T-cell (primary cell): ENCODE data around the gene SENP8. TPM values are rescaled to one million over a fixed set of nuclear protein-coding genes. Genes with fewer than 3 reads are reported as not detected.
"Not testable (repeated sequence)": the region's sequence is repeated elsewhere in the genome, so short reads cannot be mapped to it uniquely, and the experiment has no call there.

ENCODE experiments used
- ATAC-seq, 4 experiments: fragments of 200-7000 bp in 3 of 4; fragments of 150-1000 bp in 1 of 4; cut with Tn5 transposase; replicated peaks in 1 of 4; 1 replicate in 3 of 4; 2 replicates in 1 of 4; pipeline ENCODE4 v1.10.0; 2021; ENCODE audit warnings: moderate library complexity in 3 of 4, mild to moderate bottlenecking in 2 of 4, moderate number of reproducible peaks in 1 of 4
- CTCF ChIA-PET, 2 donors: fragments of 300-600 bp; sonication (Branson Sonifier 250); formaldehyde crosslinking; loops; one replicate each; lab custom pipeline; 2022; ENCODE audit warnings: antibody characterized with exemption in 2 of 2; lab: Charles Lee
- POLR2A ChIA-PET, 2 donors: fragments of 300-600 bp; sonication (Branson Sonifier 250); formaldehyde crosslinking; loops; one replicate each; lab custom pipeline; 2022; ENCODE audit warnings: antibody characterized with exemption in 2 of 2; lab: Charles Lee
- DNase-seq, 35 experiments: peaks; one replicate each; pipeline versions ENCODE4 v3.0.0 to v3.0.0-alpha.2; 2013 to 2023
- H3K27ac ChIP-seq: one replicate; pipeline ENCODE4 v1.5.1; 2013; ENCODE audit warnings: low read length
- H3K27me3 ChIP-seq, 2 experiments: replicated peaks in 1 of 2; 1 replicate in 1 of 2; 2 replicates in 1 of 2; pipeline versions ENCODE4 v1.6.1 to v1.7.0; 2013; ENCODE audit warnings: low read length in 1 of 2, mixed read lengths in 1 of 2; ENCODE audit not compliant: control insufficient read depth in 2 of 2, insufficient read depth in 2 of 2; ENCODE audit errors: extremely low read depth in 1 of 2
- H3K36me3 ChIP-seq, 2 donors: 1 replicate in 1 of 2; 2 replicates in 1 of 2; pipeline versions ENCODE4 v1.6.1 to v1.7.0; 2013; ENCODE audit warnings: low read length in 1 of 2; ENCODE audit not compliant: control insufficient read depth in 2 of 2, insufficient read depth in 1 of 2; ENCODE audit errors: extremely low read depth in 1 of 2
- H3K4me1 ChIP-seq, 2 experiments: 1 replicate in 1 of 2; 2 replicates in 1 of 2; pipeline versions ENCODE4 v1.6.1 to v1.7.0; 2013; ENCODE audit warnings: low read length in 2 of 2, mixed read lengths in 1 of 2; ENCODE audit not compliant: insufficient read depth in 2 of 2, control insufficient read depth in 1 of 2; ENCODE audit errors: extremely low read depth in 1 of 2
- H3K4me3 ChIP-seq, 2 donors: 1 replicate in 1 of 2; 2 replicates in 1 of 2; pipeline versions ENCODE4 v1.5.1 to v1.7.0; 2013; ENCODE audit warnings: mild to moderate bottlenecking in 2 of 2, low read length in 1 of 2, moderate library complexity in 1 of 2; ENCODE audit not compliant: control insufficient read depth in 1 of 2; ENCODE audit errors: extremely low read depth in 1 of 2
- H3K9me3 ChIP-seq: 2 replicates; pipeline ENCODE4 v1.7.0; 2013
- H3K27ac Mint-ChIP-seq, 2 donors: one replicate each; pipeline ENCODE4 v1.8.0; 2020 to 2021; ENCODE audit warnings: mild to moderate bottlenecking in 2 of 2, mixed read lengths in 2 of 2
- H3K27me3 Mint-ChIP-seq, 2 donors: one replicate each; pipeline ENCODE4 v1.8.0; 2021 to 2022; ENCODE audit warnings: mixed read lengths in 2 of 2
- H3K36me3 Mint-ChIP-seq: one replicate; pipeline ENCODE4 v1.8.0; 2021; ENCODE audit warnings: mixed read lengths
- H3K4me1 Mint-ChIP-seq, 3 donors: one replicate each; pipeline ENCODE4 v1.8.0; 2020 to 2022; ENCODE audit warnings: mixed read lengths in 3 of 3, mild to moderate bottlenecking in 1 of 3
- H3K4me3 Mint-ChIP-seq, 3 donors: one replicate each; pipeline ENCODE4 v1.8.0; 2020 to 2022; ENCODE audit warnings: mild to moderate bottlenecking in 3 of 3, mixed read lengths in 3 of 3, moderate library complexity in 3 of 3
- H3K9me3 Mint-ChIP-seq, 3 donors: one replicate each; pipeline ENCODE4 v1.8.0; 2020 to 2022; ENCODE audit warnings: mixed read lengths in 3 of 3
- WGBS: methylation state at CpG from one replicate; pipeline ENCODE4 v1.1.5; 2013; ENCODE audit warnings: missing lambda C conversion rate; ENCODE audit not compliant: insufficient coverage; 5-methylcytosine and 5-hydroxymethylcytosine counted together
- total RNA-seq, 35 experiments: library from RNA in 6 of 35; stranded (reverse) in 6 of 35; fragments of 120-200 nt in 1 of 35; gene quantifications; one replicate each; pipeline versions ENCODE4 v1.2.1 to v1.2.4 and lab custom pipeline; 2013 to 2026

Gene SENP8
- total RNA-seq (1 to 10 TPM in 4 of 5 donors, under 1 TPM in 1; 0.40 to 1.9 (median 1.3) TPM), total RNA-seq (lab: John Stamatoyannopoulos, UW) (0.44 to 4.8 (median 1.4) reads per million in 29 experiments)
- 0.94 TPM for total RNA-seq (2013)

DNA sequence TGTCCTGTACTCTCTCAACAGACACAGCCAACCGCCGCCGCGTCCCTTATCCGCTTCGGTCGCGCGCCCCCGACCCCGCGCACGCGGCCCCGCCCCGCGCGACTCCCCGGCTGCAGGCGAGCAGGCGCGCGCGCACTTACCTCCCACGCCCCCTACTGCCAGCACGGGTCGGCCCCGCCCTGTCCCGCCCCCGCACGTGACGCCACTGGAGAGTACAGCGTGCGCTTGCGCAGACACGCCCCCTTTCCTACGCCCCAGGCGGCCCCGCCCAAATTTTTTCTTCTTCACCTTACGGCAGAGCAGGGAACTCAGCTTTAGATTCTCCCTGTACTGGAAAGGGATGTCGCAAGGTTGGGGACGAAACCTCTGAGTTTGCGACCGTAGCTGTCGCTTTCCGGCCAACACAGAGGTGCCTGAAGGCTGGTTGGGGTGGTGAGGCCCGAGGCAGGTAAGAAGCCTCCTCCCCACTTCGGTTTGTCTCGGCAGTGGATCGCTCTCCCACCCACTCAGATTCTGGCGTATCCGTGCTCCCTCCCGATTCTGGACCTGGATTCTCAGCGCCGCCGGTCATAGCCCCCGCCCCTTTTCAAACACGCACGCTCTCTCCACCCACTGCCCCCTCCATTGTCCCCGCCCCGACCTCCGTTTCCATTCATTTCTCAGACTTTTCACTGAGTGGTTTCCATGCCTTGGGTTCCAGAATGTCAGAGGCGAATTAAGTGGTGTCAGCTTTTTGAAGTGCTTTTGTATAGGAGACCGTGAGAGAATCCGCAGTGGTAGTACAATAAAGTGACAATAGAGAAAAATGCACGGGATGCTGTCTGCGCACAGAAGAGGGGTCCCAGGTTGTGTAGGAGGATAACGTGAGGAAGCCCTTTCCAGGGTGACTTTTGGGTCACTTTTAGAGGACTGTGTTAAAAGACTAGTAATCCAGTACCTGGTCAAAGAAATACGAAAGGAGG lies at the start of gene SENP8, which contains the start of gene MYO9A:
Gene SENP8, plus strand, starts transcription at position 387 of the 962 bp plus-strand sequence. CDS start 21,221 bp downstream, outside the sequence.
Gene MYO9A, minus strand, starts transcription at position 134 of the 962 bp plus-strand sequence. CDS start 71,587 bp downstream, outside the sequence.
- Mint-ChIP-seq H3K4me1 (peaks cover 36 to 50% (median 41%) of the 10 kb centered on the region in 3 donors), H3K27me3 (no peaks in the 10 kb centered on the region), H3K9me3 (no peaks in the 10 kb centered on the region), H3K27ac (peak within 1 kb of the TSS; percentile 96 to 99), H3K36me3 (no peaks in the 10 kb centered on the region), H3K4me3 (peak within 1 kb of the TSS; percentile 92 to 96 (median 95))
- under 1% methylated on average over 49 of the region's 69 CpGs for WGBS
- no peaks in the 10 kb centered on the region for H3K36me3 ChIP-seq
- POLR2A ChIA-PET = interaction anchor here in 1 of 2 donors (0.5 kb wide), 1 partner anchor 375 kb away, joined by 3 read pairs; no protein-coding TSS in a partner anchor
- H3K27ac ChIP-seq = peak within 1 kb of the TSS; percentile 85
- CTCF ChIA-PET = interaction anchor here (0.6 to 0.7 kb wide), 2 partner anchors 44 to 115 kb away, joined by 3 to 8 read pairs; no protein-coding TSS in a partner anchor
- DNase-seq (peak; percentile 94 to 100 (median 98)), ATAC-seq (peak; percentile 78 to 85 (median 80))
- peaks cover 5 to 13% of the 10 kb centered on the region in 2 experiments for H3K4me1 ChIP-seq
- H3K27me3 ChIP-seq = no peaks in the 10 kb centered on the region
- no peaks in the 10 kb centered on the region for H3K9me3 ChIP-seq
- H3K4me3 ChIP-seq = peak within 1 kb of the TSS; percentile 85 to 95

DNA sequence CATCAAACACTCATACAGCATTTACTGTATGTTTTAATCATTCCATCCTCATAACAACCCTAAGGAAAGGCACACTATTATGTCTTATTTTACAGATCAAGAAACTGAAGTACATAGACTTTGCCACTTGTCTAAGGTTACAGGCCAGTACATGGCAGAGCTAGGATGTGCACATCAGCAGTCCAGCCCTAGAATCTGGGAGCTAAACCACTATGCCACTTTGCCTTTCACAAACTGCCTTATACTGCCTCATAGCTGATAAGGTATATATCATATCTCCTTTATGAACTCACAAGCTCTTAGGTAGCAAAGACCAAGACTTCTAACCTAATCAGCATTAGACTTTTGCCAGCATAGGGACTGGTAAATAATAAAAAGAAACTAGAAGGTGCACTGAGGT lies 49.3 kb upstream of the SENP8 start:
- Histone ChIP-seq H3K27ac (no peak overlapping the region), H3K4me3 (no peak overlapping the region), H3K27me3 (no peaks in the 10 kb centered on the region), H3K9me3 (no peaks in the 10 kb centered on the region), H3K36me3 (no peaks in the 10 kb centered on the region), H3K4me1 (no peaks in the 10 kb centered on the region)
- H3K4me3 Mint-ChIP-seq = no peak overlapping the region
- peaks cover 24% of the 10 kb centered on the region for H3K36me3 Mint-ChIP-seq
- peaks cover 20 to 29% (median 21%) of the 10 kb centered on the region in 3 donors for H3K4me1 Mint-ChIP-seq
- DNase-seq (no peak), ATAC-seq (no peak)
- no peaks in the 10 kb centered on the region for H3K27me3 Mint-ChIP-seq
- no peak overlapping the region for H3K27ac Mint-ChIP-seq
- ChIA-PET POLR2A (no interaction called here), CTCF (interaction anchor here in 1 of 2 donors (0.7 kb wide), 1 partner anchor 22 kb away, joined by 4 read pairs; no protein-coding TSS in a partner anchor)
- H3K9me3 Mint-ChIP-seq = peaks cover 0 to 1% (median 0%) of the 10 kb centered on the region in 3 donors

DNA sequence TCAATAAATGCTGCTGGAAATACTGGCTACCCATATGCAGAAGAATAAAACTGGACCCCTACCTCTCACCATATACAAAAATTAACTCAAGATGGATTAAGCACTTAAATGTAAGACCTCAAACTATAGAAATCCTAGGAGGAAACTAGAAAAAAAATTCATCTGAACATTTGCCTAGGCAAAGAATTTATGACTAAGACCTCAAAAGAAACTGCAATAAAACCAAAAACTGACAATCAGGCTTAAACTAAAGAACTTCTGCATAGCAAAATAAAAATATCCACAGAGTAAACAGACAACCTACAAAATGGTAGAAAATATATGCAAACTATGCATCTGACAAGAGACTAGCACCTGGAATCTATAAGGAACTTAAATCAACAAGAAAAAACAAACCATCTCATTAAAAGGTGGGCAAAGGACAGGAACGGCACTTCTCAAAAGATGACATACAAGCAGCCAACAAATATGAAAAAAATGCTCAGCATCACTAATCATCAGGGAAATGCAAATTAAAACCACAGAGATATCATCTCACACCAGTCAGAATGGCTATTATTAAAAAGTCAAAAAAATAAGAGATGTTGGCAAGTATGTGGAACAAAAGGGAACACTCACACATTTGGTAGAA lies 47.3 kb upstream of the SENP8 start:
- DNase-seq (no peak), ATAC-seq (no peak)
- Mint-ChIP-seq H3K36me3 (peaks cover 16% of the 10 kb centered on the region), H3K27me3 (no peaks in the 10 kb centered on the region), H3K4me1 (peaks cover 21 to 37% (median 24%) of the 10 kb centered on the region in 3 donors), H3K27ac (no peak overlapping the region), H3K4me3 (no peak overlapping the region), H3K9me3 (no peaks in the 10 kb centered on the region)
- Histone ChIP-seq H3K9me3 (no peaks in the 10 kb centered on the region), H3K36me3 (no peaks in the 10 kb centered on the region), H3K4me1 (no peaks in the 10 kb centered on the region), H3K4me3 (no peak overlapping the region), H3K27ac (no peak overlapping the region), H3K27me3 (no peaks in the 10 kb centered on the region)
- WGBS = no CpG with 5 or more reads among the region's 1 CpG
- ChIA-PET POLR2A (no interaction called here), CTCF (interaction anchor here in 1 of 2 donors (0.6 kb wide), 1 partner anchor 528 kb away, joined by 3 read pairs; no protein-coding TSS in a partner anchor)

DNA sequence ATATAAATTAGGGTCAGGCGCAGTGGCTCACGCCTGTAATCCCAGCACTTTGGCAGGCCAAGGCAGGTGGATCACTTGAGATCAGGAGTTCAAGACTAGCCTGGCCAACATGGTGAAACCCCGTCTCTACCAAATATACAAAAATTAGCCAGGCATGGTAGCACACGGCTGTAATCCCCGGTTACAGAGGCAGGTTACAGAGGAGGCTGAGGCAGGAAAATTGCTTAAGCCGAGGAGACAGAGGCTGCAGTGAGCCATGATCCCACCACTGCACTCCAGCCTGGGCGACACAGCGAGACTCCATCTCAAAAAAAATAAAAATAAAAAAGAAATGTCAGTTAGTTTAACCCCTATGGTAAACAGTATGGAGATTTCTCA lies 46.8 kb upstream of the SENP8 start:
- H3K36me3 ChIP-seq, ATAC-seq, H3K4me3 ChIP-seq, H3K27me3 ChIP-seq, H3K9me3 Mint-ChIP-seq, H3K27ac Mint-ChIP-seq, CTCF ChIA-PET, H3K27ac ChIP-seq, DNase-seq, H3K4me3 Mint-ChIP-seq, H3K9me3 ChIP-seq, H3K4me1 ChIP-seq, H3K27me3 Mint-ChIP-seq: not testable (repeated sequence)
- Mint-ChIP-seq H3K4me1 (peaks cover 22 to 43% (median 25%) of the 10 kb centered on the region in 3 donors), H3K36me3 (peaks cover 16% of the 10 kb centered on the region)
- POLR2A ChIA-PET = interaction anchor here in 1 of 2 donors (0.7 kb wide), 1 partner anchor 1529 kb away, joined by 4 read pairs; no protein-coding TSS in a partner anchor
- 100% methylated on average over 4 of the region's 8 CpGs for WGBS

DNA sequence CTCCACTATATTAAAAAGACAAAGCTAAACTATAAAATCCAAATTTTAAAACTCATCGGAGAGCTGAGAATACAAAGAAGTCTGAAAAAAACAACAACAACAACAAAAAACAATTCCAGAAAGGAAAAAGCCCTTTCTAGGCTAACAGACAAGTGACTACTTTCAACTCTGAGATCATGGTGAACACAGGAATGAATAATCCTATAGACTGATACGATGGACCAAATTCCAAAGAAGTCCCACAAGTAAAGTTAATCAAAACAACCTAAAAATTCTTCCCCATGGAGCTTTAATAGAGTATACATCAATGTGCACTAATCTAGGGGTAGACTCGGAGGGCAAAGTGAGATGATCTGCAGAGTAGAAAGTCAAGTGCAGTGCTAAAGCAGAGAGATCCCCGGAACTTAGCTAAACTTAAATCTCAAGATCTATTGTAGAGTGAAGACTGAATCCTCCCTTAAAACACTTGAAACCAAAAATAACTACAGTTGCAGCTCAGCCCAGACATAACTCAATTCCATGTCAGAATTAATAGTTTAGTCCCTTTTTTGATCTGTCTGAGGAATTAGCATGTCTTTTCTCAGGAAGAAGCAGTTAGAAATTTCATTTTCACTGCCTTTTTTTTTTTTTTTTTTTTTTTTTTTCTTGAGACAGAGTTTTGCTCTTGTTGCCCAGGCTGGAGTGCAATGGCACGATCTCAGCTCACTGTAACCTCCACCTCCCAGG lies 43.7 kb upstream of the SENP8 start:
- ATAC-seq (no peak), DNase-seq (no peak)
- peaks cover 33 to 60% (median 39%) of the 10 kb centered on the region in 3 donors for H3K4me1 Mint-ChIP-seq
- 100% methylated on average over 1 of the region's 5 CpGs for WGBS
- H3K4me3 Mint-ChIP-seq = no peak overlapping the region
- no peaks in the 10 kb centered on the region for H3K9me3 Mint-ChIP-seq
- Histone ChIP-seq H3K27me3 (no peaks in the 10 kb centered on the region), H3K4me3 (no peak overlapping the region), H3K9me3 (no peaks in the 10 kb centered on the region), H3K27ac (no peak overlapping the region), H3K4me1 (no peaks in the 10 kb centered on the region), H3K36me3 (no peaks in the 10 kb centered on the region)
- ChIA-PET POLR2A (no interaction called here), CTCF (interaction anchor here (0.5 to 0.7 kb wide), 5 partner anchors 21 to 610 kb away, joined by 3 to 15 read pairs (median 4); partner anchors contain the start of genes MYO9A (in 1 of the 2) and SENP8 (in 1 of the 2))
- H3K36me3 Mint-ChIP-seq = peaks cover 29% of the 10 kb centered on the region
- H3K27ac Mint-ChIP-seq = no peak overlapping the region
- no peaks in the 10 kb centered on the region for H3K27me3 Mint-ChIP-seq
